BJ (cell line): Measurements from ENCODE around the gene EML6. TPM values are rescaled to one million over a fixed set of nuclear protein-coding genes. Genes with fewer than 3 reads are reported as not detected.

ENCODE experiments used
- CTCF ChIA-PET: fragments of 350-600 bp; formaldehyde crosslinking; extraction: SDS; loops from one replicate; lab custom pipeline; 2021; ENCODE audit warnings: antibody characterized with exemption, inconsistent platforms; lab: Yijun Ruan, JAX
- POLR2A ChIA-PET: fragments of 300-600 bp; sonication (Branson Sonifier 250); formaldehyde crosslinking; extraction: SDS; loops from one replicate; lab custom pipeline; 2021; ENCODE audit warnings: antibody characterized with exemption; lab: Charles Lee
- DNase-seq: peaks from one replicate; pipeline ENCODE4 v3.0.0-alpha.2; 2011; ENCODE audit warnings: low read depth
- H3K27me3 ChIP-seq: 2 replicates; pipeline ENCODE4 v1.6.0; 2011; ENCODE audit warnings: low read length; ENCODE audit not compliant: control insufficient read depth, insufficient read depth
- H3K36me3 ChIP-seq: 2 replicates; pipeline ENCODE4 v1.5.1; 2011; ENCODE audit warnings: low read length; ENCODE audit not compliant: control insufficient read depth, insufficient read depth
- H3K4me3 ChIP-seq: 2 replicates; pipeline ENCODE4 v1.5.1; 2011; ENCODE audit warnings: low read depth, mild to moderate bottlenecking, control low read depth, low read length
- polyA plus RNA-seq: library from polyadenylated mRNA; depleted of rRNA; stranded (reverse); fragments of >200 nt; gene quantifications from 2 replicates; pipeline ENCODE4 v1.2.3, GENCODE V29; 2011
- TF ChIP-seq, protein P1 (sequence below): IDR thresholded peaks from 2 replicates; pipeline ENCODE4 v1.5.1; 2011; ENCODE audit warnings: low read depth, mild to moderate bottlenecking, control low read depth, inconsistent platforms, low read length, moderate library complexity; ENCODE audit not compliant: insufficient read depth

EML6 gene
- polyA plus RNA-seq, 1 experiment: 0.18 TPM

DNA sequence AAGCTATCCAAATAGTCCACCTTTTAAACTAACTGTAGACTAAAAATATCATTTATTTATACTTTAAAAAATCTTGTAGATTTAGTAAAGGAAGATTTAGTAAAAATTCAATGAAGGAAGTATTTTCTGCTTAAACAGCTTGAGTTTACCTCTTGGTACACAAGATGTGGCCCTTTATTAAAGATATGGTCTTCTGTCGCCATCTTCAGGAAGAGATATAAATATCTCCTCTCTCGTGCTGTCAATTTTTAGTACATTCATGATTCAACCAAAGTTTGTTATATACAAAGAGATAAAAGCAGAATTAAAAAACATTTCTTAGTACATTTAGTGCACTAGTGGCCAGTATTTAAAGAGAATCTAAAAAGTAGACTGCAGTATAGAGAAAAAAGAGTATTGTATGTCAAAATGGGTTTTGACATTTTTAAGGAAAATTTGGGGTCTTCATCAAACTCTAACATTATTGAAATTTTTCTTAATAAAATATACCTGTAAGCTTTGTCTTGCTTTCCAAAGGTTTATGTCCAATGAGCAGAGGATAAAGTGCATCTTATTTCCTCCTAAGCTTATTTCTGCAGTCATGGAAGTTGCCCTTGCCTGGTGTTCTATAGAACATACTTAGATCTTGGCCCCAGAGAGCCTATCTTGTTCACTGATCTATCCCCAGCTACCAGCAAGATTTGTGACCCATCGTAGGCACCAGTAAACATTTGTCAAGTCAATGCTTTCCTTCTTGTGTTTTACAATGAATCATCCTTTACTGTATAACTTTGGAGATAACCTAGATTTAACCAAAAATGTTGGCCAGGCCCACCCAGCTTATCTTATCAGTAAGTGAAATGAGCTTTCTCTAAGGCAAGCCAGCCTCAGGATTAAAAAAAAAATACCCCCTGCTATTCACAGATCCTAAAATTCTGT, 18.5 kb upstream of the EML6 start:
- Histone ChIP-seq H3K4me3 (no peak overlapping the region), H3K27me3 (peaks cover 2% of the 10 kb centered on the region; the same call in 1 of the 2 replicates), H3K36me3 (no peaks in the 10 kb centered on the region)
- POLR2A ChIA-PET: no interaction called here
- CTCF ChIA-PET: interaction anchor here (0.6 to 7.6 kb wide), 41 partner anchors 9 to 1281 kb away, joined by 3 to 50 read pairs (median 4); partner anchors contain the start of gene EML6
- TF ChIP-seq, protein P1, sequence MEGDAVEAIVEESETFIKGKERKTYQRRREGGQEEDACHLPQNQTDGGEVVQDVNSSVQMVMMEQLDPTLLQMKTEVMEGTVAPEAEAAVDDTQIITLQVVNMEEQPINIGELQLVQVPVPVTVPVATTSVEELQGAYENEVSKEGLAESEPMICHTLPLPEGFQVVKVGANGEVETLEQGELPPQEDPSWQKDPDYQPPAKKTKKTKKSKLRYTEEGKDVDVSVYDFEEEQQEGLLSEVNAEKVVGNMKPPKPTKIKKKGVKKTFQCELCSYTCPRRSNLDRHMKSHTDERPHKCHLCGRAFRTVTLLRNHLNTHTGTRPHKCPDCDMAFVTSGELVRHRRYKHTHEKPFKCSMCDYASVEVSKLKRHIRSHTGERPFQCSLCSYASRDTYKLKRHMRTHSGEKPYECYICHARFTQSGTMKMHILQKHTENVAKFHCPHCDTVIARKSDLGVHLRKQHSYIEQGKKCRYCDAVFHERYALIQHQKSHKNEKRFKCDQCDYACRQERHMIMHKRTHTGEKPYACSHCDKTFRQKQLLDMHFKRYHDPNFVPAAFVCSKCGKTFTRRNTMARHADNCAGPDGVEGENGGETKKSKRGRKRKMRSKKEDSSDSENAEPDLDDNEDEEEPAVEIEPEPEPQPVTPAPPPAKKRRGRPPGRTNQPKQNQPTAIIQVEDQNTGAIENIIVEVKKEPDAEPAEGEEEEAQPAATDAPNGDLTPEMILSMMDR: peak; percentile 49
- no peak for DNase-seq

DNA sequence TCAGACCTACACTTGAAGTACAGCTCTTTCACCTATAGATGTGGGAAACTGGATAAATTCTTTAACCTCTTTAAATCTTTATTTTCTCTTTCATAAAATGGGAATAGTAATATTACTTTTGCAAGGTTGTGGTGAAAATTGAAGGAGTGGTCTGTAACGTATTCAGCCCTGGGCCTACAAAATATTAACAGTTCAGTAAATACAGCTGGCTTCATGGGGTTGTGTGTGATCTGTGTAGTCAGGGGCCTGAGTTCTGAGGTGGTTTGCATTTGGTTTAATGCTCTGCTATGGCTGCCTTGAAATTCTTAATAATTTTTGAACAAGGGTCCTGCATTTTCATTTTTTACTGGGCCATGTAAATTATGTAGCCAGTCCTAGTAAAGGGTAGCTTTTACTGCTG, 16.8 kb upstream of the EML6 start:
- Histone ChIP-seq H3K4me3 (no peak overlapping the region), H3K36me3 (no peaks in the 10 kb centered on the region), H3K27me3 (peaks cover 4% of the 10 kb centered on the region; the same call in 1 of the 2 replicates)
- TF ChIP-seq, protein P1: no peak
- POLR2A ChIA-PET: no interaction called here
- DNase-seq: no peak
- CTCF ChIA-PET: interaction anchor here (0.5 to 7.6 kb wide), 8 partner anchors 8 to 606 kb away, joined by 3 to 50 read pairs (median 4); no protein-coding TSS in a partner anchor

DNA sequence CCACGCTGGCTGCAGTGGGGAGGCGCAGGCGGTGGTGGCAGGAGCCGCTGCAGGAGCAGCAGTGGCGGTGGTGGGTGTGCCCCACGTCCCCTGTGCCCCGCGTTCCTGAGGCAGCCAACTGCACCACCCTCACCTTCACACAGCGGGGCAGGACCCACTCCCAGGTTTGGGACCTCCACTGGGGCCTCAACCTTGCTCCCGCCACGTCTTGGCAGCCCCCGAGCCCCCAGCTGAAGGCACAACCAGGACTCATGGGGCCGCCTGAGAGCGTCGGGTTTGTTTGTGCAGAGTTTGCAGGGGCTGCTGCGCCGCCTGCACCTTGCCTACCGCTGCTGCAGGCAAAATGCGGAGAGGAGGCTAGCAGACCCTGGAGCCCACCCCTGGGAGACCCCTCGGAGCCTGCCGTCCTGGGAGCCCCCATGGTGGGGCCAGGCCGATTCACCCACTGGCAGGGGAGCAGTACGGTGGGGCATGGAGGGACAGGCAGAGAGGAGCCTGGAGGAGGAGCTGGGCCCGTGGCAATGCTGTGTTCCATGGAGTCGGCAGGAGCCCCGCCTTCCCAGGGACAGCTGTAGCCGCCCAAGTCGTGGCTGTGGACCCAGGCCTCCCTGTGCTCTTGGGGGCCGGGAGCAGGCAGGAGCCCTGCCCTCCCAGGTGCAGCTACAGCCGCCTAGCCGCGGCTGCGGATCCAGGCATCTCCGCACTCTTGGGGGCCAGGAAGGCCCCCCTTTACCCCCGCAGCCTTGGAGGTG, 14.7 kb upstream of the EML6 start:
- DNase-seq: no peak
- Histone ChIP-seq H3K4me3 (peak overlapping the region; percentile 32), H3K27me3 (peaks cover 4% of the 10 kb centered on the region; the same call in 1 of the 2 replicates), H3K36me3 (no peaks in the 10 kb centered on the region)
- POLR2A ChIA-PET: no interaction called here
- CTCF ChIA-PET: interaction anchor here (0.6 to 7.6 kb wide), 5 partner anchors 11 to 602 kb away, joined by 3 to 50 read pairs (median 3); no protein-coding TSS in a partner anchor
- TF ChIP-seq, protein P1: peak; percentile 22; the same call in 1 of the 2 replicates

DNA sequence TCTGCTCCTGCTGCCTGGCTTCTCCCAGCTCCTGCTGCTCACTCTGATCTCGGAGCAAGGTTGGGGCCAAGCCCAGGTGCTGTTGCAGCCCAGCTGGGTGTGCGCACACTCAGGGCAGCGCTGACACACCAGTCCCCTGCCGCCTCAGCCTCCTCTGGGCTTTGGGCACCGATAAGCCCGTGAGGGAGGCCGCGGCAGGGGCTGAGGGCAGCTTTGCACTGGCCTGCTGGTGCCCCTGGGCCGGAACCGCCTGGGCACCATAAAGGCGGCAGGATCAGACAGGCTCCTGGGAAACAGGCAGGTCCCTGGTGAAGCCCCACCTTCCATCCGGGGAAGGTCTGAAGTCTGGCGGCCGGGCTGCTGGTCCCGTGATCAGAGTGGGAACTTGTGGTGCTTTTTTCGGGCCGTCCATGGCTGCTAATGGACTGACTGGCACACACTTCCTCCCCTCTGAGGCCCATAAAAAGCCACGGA, 14.1 kb upstream of the EML6 start:
- ChIA-PET POLR2A (no interaction called here), CTCF (interaction anchor here (0.6 to 7.6 kb wide), 6 partner anchors 11 to 603 kb away, joined by 3 to 50 read pairs (median 3); no protein-coding TSS in a partner anchor)
- TF ChIP-seq, protein P1: no peak
- Histone ChIP-seq H3K4me3 (peak overlapping the region; percentile 32), H3K27me3 (peaks cover 4% of the 10 kb centered on the region; the same call in 1 of the 2 replicates), H3K36me3 (no peaks in the 10 kb centered on the region)
- DNase-seq: no peak
